HG03442 (cell line): ENCODE measurements around the gene CDK4.
"Not testable (repeated sequence)": the region's sequence is repeated elsewhere in the genome, so short reads cannot be mapped to it uniquely, and the experiment has no call there.

Experiments used
- ATAC-seq: cut with Tn5 transposase; IDR thresholded peaks from one replicate; pipeline ENCODE4 v1.9.1; 2021; ENCODE audit warnings: mild to moderate bottlenecking, moderate library complexity; ENCODE audit not compliant: unreplicated experiment

CDK4 gene

GRCh38 chr12:57726884-57727757, 25.0 kb downstream of the CDK4 start:
- no peak for ATAC-seq

- ATAC-seq: no peak
These were observed 25.8 kb downstream of the CDK4 start for GRCh38 chr12:57726151-57726883.

GRCh38 chr12:57725851-57726150, 26.3 kb downstream of the CDK4 start:
- ATAC-seq: no peak

GRCh38 chr12:57724936-57725740, 27.0 kb downstream of the CDK4 start:
- ATAC-seq: no peak

- ATAC-seq: no peak
These were observed 27.8 kb downstream of the CDK4 start for GRCh38 chr12:57724003-57724935.

GRCh38 chr12:57723630-57723962, 28.5 kb downstream of the CDK4 start:
- ATAC-seq: no peak

DNA sequence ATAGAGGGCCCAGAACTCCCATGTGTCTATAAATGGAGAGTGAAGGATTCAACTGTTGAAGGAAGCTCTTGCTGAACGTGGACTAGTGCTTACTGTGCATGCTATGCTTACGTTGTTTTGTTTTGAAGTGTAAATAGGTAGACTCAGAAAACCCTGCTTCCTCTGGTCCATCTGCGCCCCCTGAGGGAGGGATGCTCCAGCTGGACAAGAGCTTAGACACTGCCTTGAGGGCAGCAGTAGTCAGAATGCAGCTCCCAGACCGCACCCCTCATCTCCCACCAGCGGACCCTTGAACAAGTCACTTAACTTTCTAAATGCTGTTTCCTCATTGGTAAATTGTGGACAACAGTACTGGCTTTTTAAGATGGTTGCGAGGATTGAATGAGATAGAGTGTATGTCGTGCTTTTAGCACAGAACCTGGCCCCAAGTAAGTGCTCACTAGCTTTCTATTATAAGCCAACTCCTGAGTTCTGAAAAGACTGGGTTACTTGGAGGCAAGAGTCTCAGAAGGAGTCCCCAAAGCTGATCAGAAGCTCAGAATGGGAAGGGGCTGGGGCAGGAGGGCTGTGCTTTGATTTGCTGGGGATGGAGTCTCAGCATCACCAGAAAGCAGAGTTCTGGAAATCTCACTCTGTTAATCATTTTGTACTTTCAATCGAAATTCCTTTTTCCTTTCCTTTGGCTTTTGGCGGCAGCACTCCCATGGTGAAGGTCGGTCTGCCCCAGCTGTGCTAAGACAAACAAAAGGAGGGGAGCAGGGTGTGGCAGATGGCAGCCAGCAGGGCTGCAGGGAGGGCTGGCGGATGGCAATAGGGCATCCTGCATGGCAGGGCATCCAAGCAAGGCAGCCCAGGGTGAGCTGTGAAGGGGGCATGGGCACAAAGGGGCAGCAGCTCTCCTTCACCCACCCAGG, 29.1 kb downstream of the CDK4 start:
- no peak for ATAC-seq

- not testable (repeated sequence) for ATAC-seq
These were observed 30.1 kb downstream of the CDK4 start for GRCh38 chr12:57721846-57722608.

DNA sequence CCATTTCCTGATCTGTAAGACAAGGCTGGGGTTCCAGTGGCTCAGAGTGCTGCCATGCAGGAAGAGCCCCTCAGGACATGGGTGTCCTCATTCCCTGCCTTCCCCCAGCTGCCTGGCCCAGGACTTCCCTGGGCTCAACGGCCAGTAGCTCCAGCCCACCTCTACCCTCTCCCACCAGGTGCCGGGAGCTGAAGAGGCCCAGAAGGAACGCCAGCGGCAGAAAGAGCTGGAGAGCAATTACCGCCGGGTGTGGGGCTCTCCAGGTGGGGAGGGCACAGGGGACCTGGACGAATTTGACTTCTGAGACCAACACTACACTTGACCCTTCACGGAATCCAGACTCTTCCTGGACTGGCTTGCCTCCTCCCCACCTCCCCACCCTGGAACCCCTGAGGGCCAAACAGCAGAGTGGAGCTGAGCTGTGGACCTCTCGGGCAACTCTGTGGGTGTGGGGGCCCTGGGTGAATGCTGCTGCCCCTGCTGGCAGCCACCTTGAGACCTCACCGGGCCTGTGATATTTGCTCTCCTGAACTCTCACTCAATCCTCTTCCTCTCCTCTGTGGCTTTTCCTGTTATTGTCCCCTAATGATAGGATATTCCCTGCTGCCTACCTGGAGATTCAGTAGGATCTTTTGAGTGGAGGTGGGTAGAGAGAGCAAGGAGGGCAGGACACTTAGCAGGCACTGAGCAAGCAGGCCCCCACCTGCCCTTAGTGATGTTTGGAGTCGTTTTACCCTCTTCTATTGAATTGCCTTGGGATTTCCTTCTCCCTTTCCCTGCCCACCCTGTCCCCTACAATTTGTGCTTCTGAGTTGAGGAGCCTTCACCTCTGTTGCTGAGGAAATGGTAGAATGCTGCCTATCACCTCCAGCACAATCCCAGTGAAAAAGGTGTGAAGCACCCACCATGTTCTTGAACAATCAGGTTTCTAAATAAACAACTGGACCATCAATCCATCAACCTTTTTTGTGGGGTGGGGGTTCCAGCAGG, 31.2 kb downstream of the CDK4 start:
- no peak for ATAC-seq

DNA sequence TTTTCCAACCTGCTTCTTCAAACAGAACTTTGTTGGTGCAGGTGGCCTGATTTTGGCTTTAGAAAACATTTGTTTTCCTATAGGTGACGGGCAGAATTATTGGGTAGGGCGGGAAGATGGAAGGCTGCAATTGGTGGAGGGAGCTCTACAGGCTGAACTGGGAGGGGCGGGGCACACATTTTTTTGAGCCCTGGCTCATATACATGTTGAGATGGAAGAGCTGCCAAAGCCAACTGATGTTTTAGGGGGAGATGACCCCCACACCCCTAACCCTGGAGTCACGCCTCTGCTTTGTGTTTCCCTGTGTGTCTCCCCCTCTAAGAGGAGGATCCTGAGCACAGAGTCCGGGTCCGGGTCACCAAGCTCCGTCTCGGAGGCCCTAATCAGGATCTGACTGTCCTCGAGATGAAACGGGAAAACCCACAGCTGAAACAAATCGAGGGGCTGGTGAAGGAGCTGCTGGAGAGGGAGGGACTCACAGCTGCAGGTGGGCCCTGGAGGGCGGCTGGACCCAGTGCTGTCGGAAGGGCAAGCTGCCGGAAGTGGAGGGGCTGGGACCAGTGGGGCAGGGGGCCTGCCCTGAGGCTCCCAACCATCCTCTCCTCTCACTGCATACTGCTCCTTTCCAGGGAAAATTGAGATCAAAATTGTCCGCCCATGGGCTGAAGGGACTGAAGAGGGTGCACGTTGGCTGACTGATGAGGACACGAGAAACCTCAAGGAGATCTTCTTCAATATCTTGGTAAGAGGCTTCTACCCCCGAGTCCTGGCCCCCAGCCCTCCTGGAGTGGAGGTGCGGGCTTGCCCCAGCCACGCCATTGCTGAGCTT, 32.1 kb downstream of the CDK4 start:
- ATAC-seq: no peak

GRCh38 chr12:57718641-57719528, 33.2 kb downstream of the CDK4 start:
- ATAC-seq: no peak

DNA sequence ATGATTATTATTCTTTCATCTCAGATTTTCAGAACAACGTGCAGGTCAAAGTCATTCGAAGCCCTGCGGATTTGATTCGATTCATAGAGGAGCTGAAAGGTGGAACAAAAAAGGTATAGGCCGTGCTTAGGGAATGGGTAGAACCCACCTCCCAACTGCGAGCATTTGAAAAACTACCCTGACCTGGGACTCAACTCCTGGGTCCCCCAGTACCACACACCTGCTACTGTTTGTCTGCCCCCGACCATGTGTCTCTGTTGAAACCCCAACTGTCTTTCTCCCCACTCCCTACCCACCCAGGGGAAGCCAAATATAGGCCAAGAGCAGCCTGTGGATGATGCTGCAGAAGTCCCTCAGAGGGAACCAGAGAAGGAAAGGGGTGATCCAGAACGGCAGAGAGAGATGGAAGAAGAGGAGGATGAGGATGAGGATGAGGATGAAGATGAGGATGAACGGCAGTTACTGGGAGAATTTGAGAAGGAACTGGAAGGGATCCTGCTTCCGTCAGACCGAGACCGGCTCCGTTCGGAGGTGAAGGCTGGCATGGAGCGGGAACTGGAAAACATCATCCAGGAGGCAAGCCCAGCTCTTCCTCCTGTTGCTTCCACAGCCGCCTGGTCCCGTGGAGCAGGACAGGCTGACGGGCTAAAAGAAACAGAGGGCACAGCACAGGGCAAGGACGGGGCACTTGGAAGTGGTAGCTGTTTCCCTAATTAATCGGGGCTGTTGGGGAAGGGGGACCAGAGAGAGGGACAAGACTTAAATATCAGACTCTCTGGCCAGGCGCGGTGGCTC, 34.1 kb downstream of the CDK4 start:
- no peak for ATAC-seq

GRCh38 chr12:57717131-57717530, 35.0 kb downstream of the CDK4 start:
- ATAC-seq: no peak

DNA sequence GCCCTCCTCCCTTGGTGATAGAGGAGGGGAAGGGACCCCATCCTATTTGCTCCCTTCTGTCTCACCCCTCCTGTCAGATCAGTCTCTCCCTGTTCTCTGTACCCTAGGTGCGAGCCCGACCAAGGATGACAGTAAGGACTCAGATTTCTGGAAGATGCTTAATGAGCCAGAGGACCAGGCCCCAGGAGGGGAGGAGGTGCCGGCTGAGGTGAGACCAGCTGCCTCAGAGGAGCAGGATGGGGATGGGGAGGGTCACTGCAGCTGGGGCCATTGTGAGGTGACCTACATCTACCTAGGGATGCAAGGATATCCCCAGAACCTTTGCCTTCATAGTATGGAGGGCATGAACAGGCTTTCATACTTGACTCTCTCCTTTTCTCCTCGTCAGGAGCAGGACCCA, 35.8 kb downstream of the CDK4 start:
- ATAC-seq: no peak

DNA sequence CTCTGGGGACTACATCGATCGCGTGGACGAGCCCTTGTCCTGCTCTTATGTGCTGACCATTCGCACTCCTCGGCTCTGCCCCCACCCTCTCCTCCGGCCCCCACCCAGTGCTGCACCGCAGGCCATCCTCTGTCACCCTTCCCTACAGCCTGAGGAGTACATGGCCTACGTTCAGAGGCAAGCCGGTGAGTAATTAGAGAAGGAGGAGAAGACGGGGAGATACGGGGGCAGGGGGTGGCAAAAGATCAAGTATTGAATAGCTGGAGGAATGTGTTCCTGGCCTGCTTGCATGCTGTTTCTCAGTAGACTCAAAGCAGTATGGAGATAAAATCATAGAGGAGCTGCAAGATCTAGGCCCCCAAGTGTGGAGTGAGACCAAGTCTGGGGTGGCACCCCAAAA, 36.3 kb downstream of the CDK4 start:
- no peak for ATAC-seq
